Measurements from ENCODE around the gene ARF3. TPM values are rescaled to one million over a fixed set of nuclear protein-coding genes. Genes with fewer than 3 reads are reported as not detected.

ARF3 gene
- polyA plus RNA-seq, 1 donor (not counting 4 experiments of a cell fraction or from before 2014, with no cell fraction given), result 236 TPM

DNA sequence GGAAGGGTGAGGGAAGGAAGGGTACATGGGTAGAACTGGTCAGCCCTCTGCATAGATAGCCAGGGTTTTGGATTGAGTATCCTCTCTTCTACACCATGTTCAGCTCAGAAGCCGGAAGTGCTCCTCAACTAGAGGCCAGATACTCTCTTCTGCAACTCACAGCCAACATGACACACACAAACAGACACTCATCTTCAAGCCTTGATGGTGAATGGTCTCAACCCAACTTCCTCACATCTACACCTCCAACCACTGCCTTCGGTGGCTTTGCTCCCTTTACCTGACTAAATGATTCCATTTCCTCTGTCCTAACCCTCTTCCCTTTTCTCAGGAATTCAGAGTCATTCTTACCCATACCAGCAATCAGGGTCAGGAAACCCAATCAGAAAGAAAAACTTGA is 24.4 kb downstream of the ARF3 start:
- Histone ChIP-seq H3K9me1 (ENCODE audit: control insufficient read depth, extremely low read depth, insufficient read depth, low read length) (no peaks in the 10 kb centered on the region), H3K27ac (ENCODE audit: control insufficient read depth, insufficient read depth, low read length) (no peak overlapping the region), H3K9ac (ENCODE audit: control insufficient read depth, extremely low read depth, insufficient read depth, low read length) (no peak overlapping the region), H3K4me2 (ENCODE audit: control insufficient read depth, extremely low read depth, insufficient read depth, low read depth, low read length) (no peak overlapping the region), H3K4me1 (ENCODE audit: control insufficient read depth, extremely low read depth, insufficient read depth, low read length) (no peaks in the 10 kb centered on the region), H3K4me3 (ENCODE audit: control insufficient read depth in 2 of 3, extremely low read depth in 1 of 3, insufficient read depth in 2 of 3, low read depth in 1 of 3, low read length in 3 of 3) (no peak overlapping the region), H2AFZ (ENCODE audit: control insufficient read depth, low read length) (no peak overlapping the region), H4K20me1 (ENCODE audit: control insufficient read depth, extremely low read depth, insufficient read depth, low read length) (no peaks in the 10 kb centered on the region), H3K9me3 (ENCODE audit: control insufficient read depth, low read depth, low read length) (no peaks in the 10 kb centered on the region), H3K36me3 (ENCODE audit: control insufficient read depth in 2 of 2, extremely low read depth in 1 of 2, insufficient read depth in 2 of 2, low read length in 2 of 2) (peaks cover 39 to 44% of the 10 kb centered on the region in 2 experiments), H3K27me3 (ENCODE audit: control insufficient read depth, extremely low read depth, insufficient read depth, low read length) (no peaks in the 10 kb centered on the region), H3K79me2 (ENCODE audit: control insufficient read depth, insufficient read depth, low read length) (no peaks in the 10 kb centered on the region)
- dilution Hi-C loops (cut with MboI; ENCODE audit: extremely low pct_ligation_motif_present, low sequenced_read_pairs), result no loop called here
- TF ChIP-seq EZH2 (IDR thresholded peaks at IDR 0.05; ENCODE audit: low read length), result no peak
- TF ChIP-seq, protein P1, sequence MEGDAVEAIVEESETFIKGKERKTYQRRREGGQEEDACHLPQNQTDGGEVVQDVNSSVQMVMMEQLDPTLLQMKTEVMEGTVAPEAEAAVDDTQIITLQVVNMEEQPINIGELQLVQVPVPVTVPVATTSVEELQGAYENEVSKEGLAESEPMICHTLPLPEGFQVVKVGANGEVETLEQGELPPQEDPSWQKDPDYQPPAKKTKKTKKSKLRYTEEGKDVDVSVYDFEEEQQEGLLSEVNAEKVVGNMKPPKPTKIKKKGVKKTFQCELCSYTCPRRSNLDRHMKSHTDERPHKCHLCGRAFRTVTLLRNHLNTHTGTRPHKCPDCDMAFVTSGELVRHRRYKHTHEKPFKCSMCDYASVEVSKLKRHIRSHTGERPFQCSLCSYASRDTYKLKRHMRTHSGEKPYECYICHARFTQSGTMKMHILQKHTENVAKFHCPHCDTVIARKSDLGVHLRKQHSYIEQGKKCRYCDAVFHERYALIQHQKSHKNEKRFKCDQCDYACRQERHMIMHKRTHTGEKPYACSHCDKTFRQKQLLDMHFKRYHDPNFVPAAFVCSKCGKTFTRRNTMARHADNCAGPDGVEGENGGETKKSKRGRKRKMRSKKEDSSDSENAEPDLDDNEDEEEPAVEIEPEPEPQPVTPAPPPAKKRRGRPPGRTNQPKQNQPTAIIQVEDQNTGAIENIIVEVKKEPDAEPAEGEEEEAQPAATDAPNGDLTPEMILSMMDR (optimal IDR thresholded peaks at IDR 0.05 in 1 of 3, IDR thresholded peaks at IDR 0.05 in 1 of 3, conservative IDR thresholded peaks at IDR 0.05 in 1 of 3; ENCODE audit: extremely low read depth in 1 of 3, insufficient read depth in 2 of 3, low read length in 3 of 3), result no peak
- FAIRE-seq, result no peak
- DNase-seq (ENCODE audit: low read depth, low spot score), result no peak

GRCh38 chr12:48930475-48930874 is 26.8 kb downstream of the ARF3 start:
- dilution Hi-C loops (cut with MboI; ENCODE audit: extremely low pct_ligation_motif_present, low sequenced_read_pairs), result no loop called here

More at GRCh38 chr12:48930475-48930874, 26.8 kb downstream of the ARF3 start:
- TF ChIP-seq, protein P1 (optimal IDR thresholded peaks at IDR 0.05 in 1 of 3, IDR thresholded peaks at IDR 0.05 in 1 of 3, conservative IDR thresholded peaks at IDR 0.05 in 1 of 3; ENCODE audit: extremely low read depth in 1 of 3, insufficient read depth in 2 of 3, low read length in 3 of 3), result no peak
- TF ChIP-seq EZH2 (IDR thresholded peaks at IDR 0.05; ENCODE audit: low read length), result no peak
- no peaks in the 10 kb centered on the region for H3K79me2 ChIP-seq (ENCODE audit: control insufficient read depth, insufficient read depth, low read length)
- DNase-seq (ENCODE audit: low read depth, low spot score) (no peak), FAIRE-seq (no peak)
- H3K9me1 ChIP-seq (ENCODE audit: control insufficient read depth, extremely low read depth, insufficient read depth, low read length), result no peaks in the 10 kb centered on the region
- H3K9me3 ChIP-seq (ENCODE audit: control insufficient read depth, low read depth, low read length), result no peaks in the 10 kb centered on the region
- H3K4me1 ChIP-seq (ENCODE audit: control insufficient read depth, extremely low read depth, insufficient read depth, low read length), result peaks cover 4% of the 10 kb centered on the region
- no peaks in the 10 kb centered on the region for H3K27me3 ChIP-seq (ENCODE audit: control insufficient read depth, extremely low read depth, insufficient read depth, low read length)
- H3K4me2 ChIP-seq (ENCODE audit: control insufficient read depth, extremely low read depth, insufficient read depth, low read depth, low read length), result no peak overlapping the region
- peaks cover 30 to 35% of the 10 kb centered on the region in 2 experiments for H3K36me3 ChIP-seq (ENCODE audit: control insufficient read depth in 2 of 2, extremely low read depth in 1 of 2, insufficient read depth in 2 of 2, low read length in 2 of 2)
- no peak overlapping the region for H2AFZ ChIP-seq (ENCODE audit: control insufficient read depth, low read length)
- H3K4me3 ChIP-seq (ENCODE audit: control insufficient read depth in 2 of 3, extremely low read depth in 1 of 3, insufficient read depth in 2 of 3, low read depth in 1 of 3, low read length in 3 of 3), result no peak overlapping the region
- H4K20me1 ChIP-seq (ENCODE audit: control insufficient read depth, extremely low read depth, insufficient read depth, low read length), result no peaks in the 10 kb centered on the region
- H3K9ac ChIP-seq (ENCODE audit: control insufficient read depth, extremely low read depth, insufficient read depth, low read length), result no peak overlapping the region
- no peak overlapping the region for H3K27ac ChIP-seq (ENCODE audit: control insufficient read depth, insufficient read depth, low read length)
